ENCODE data around the gene AS3MT.
A peak's percentile ranks its signal among the peaks of the same experiment; 100 is the strongest.
"Not testable (repeated sequence)": the region's sequence is repeated elsewhere in the genome, so short reads cannot be mapped to it uniquely, and the experiment has no call there.

The AS3MT gene

DNA sequence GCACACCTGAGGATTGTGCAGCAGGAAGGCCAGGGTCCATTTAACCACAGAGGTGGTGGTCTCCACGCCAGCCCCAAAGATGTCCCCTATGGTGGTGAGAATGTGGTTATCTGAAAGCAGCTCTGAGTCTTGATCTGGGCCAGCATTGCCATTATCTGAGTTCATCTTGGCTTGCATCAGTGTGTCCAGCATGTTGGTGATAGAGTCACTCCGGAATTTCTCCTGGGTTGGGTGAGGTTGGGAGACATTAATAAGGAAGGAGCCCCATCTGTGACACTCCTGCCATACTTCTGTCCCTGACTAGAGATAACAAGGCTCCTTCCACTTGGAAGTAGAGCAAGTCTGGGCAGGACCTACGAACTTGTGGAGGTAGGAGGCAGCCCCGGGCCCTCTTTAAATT, 36.3 kb upstream of the AS3MT start:
- H3K4me1 ChIP-seq (ENCODE audit: low read length): no peaks in the 10 kb centered on the region
- H3K9me3 ChIP-seq (ENCODE audit: insufficient read depth, low read length): no peaks in the 10 kb centered on the region
- no peaks in the 10 kb centered on the region for H3K79me2 ChIP-seq (ENCODE audit: low read length)
- H3K4me3 ChIP-seq (ENCODE audit: low read length): no peak overlapping the region
- TF ChIP-seq CTCF (IDR thresholded peaks at IDR 0.05; ENCODE audit: low read depth, low read length) (no peak), EZH2phosphoT487 (IDR thresholded peaks at IDR 0.05; ENCODE audit: low read depth) (no peak)
- H2AFZ ChIP-seq (ENCODE audit: low read depth, low read length): no peak overlapping the region
- no peak overlapping the region for H3K27ac ChIP-seq (ENCODE audit: low read length)
- H3K36me3 ChIP-seq (replicated peaks; ENCODE audit: low read depth, low read length): no peaks in the 10 kb centered on the region
- no peak overlapping the region for H3K4me2 ChIP-seq (ENCODE audit: low read length)
- no peaks in the 10 kb centered on the region for H4K20me1 ChIP-seq (ENCODE audit: insufficient read depth, low read length)
- no peak overlapping the region for H3K9ac ChIP-seq (ENCODE audit: low read length)
- no peaks in the 10 kb centered on the region for H3K27me3 ChIP-seq (ENCODE audit: low read depth, low read length)

GRCh38 chr10:102834143-102834542, 35.1 kb upstream of the AS3MT start:
- Histone ChIP-seq H3K4me2 (ENCODE audit: low read length) (no peak overlapping the region), H3K4me3 (ENCODE audit: low read length) (no peak overlapping the region)

GRCh38 chr10:102835007-102835482, 34.2 kb upstream of the AS3MT start:
- H2AFZ ChIP-seq (ENCODE audit: low read depth, low read length): no peak overlapping the region
- H3K4me3 ChIP-seq (ENCODE audit: low read length): no peak overlapping the region
- H3K9ac ChIP-seq (ENCODE audit: low read length): no peak overlapping the region
- H3K27ac ChIP-seq (ENCODE audit: low read length): no peak overlapping the region
- H3K9me3 ChIP-seq (ENCODE audit: insufficient read depth, low read length): no peaks in the 10 kb centered on the region
- peak; percentile 76 for TF ChIP-seq CTCF (IDR thresholded peaks at IDR 0.05; ENCODE audit: low read depth, low read length)
- TF ChIP-seq EZH2phosphoT487 (IDR thresholded peaks at IDR 0.05; ENCODE audit: low read depth): no peak
- H3K27me3 ChIP-seq (ENCODE audit: low read depth, low read length): no peaks in the 10 kb centered on the region
- H3K4me2 ChIP-seq (ENCODE audit: low read length): no peak overlapping the region
- H4K20me1 ChIP-seq (ENCODE audit: insufficient read depth, low read length): no peaks in the 10 kb centered on the region
- H3K79me2 ChIP-seq (ENCODE audit: low read length): no peaks in the 10 kb centered on the region
- no peaks in the 10 kb centered on the region for H3K36me3 ChIP-seq (replicated peaks; ENCODE audit: low read depth, low read length)
- H3K4me1 ChIP-seq (ENCODE audit: low read length): no peaks in the 10 kb centered on the region

More at GRCh38 chr10:102834143-102834542, 35.1 kb upstream of the AS3MT start:
- Histone ChIP-seq H3K9me3 (ENCODE audit: insufficient read depth, low read length) (no peaks in the 10 kb centered on the region), H3K27ac (ENCODE audit: low read length) (no peak overlapping the region), H3K36me3 (replicated peaks; ENCODE audit: low read depth, low read length) (no peaks in the 10 kb centered on the region), H2AFZ (ENCODE audit: low read depth, low read length) (no peak overlapping the region), H3K79me2 (ENCODE audit: low read length) (no peaks in the 10 kb centered on the region), H3K9ac (ENCODE audit: low read length) (no peak overlapping the region), H3K4me1 (ENCODE audit: low read length) (no peaks in the 10 kb centered on the region), H4K20me1 (ENCODE audit: insufficient read depth, low read length) (no peaks in the 10 kb centered on the region), H3K27me3 (ENCODE audit: low read depth, low read length) (no peaks in the 10 kb centered on the region)
- no peak for TF ChIP-seq CTCF (IDR thresholded peaks at IDR 0.05; ENCODE audit: low read depth, low read length)
- TF ChIP-seq EZH2phosphoT487 (IDR thresholded peaks at IDR 0.05; ENCODE audit: low read depth): no peak

DNA sequence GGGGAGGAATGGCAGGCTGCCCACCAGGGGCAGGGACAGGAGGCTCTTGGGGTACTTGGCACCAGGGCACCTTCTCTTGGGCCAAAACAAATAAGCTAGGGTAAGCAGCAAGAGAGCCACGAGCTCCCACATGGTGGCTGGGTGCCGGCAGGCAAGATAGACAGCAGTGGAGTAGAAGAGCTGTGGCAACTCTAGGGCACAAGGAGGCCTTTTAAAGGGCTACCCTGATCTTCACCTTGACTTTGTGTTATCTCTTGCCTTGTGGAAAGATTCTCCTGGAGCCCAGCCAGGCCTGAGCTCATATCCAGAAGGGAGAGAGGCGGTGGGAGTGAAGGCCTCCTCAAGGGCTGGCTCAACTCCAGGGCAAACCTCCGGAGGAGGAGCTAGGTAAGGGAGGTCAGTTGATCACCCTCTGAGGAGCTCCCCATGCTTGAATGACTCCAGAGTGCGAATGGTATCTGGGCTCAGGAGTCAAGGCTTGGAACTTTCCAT, 32.0 kb upstream of the AS3MT start, which contains the start of gene CYP17A1:
Gene CYP17A1, minus strand, starts transcription at position 184 of the 492 bp plus-strand sequence. Its CDS starts 52 bp downstream, at position 132.
- Histone ChIP-seq H3K27ac (ENCODE audit: low read length) (no peak within 1 kb of the TSS), H3K9ac (ENCODE audit: low read length) (no peak within 1 kb of the TSS), H3K4me1 (ENCODE audit: low read length) (no peaks in the 10 kb centered on the region), H3K36me3 (replicated peaks; ENCODE audit: low read depth, low read length) (no peaks in the 10 kb centered on the region), H3K4me2 (ENCODE audit: low read length) (no peak within 1 kb of the TSS), H2AFZ (ENCODE audit: low read depth, low read length) (no peak within 1 kb of the TSS), H3K79me2 (ENCODE audit: low read length) (no peaks in the 10 kb centered on the region), H3K27me3 (ENCODE audit: low read depth, low read length) (no peaks in the 10 kb centered on the region), H4K20me1 (ENCODE audit: insufficient read depth, low read length) (no peaks in the 10 kb centered on the region), H3K4me3 (ENCODE audit: low read length) (no peak within 1 kb of the TSS), H3K9me3 (ENCODE audit: insufficient read depth, low read length) (no peaks in the 10 kb centered on the region)
- no peak for TF ChIP-seq EZH2phosphoT487 (IDR thresholded peaks at IDR 0.05; ENCODE audit: low read depth)
- no peak for TF ChIP-seq CTCF (IDR thresholded peaks at IDR 0.05; ENCODE audit: low read depth, low read length)

DNA sequence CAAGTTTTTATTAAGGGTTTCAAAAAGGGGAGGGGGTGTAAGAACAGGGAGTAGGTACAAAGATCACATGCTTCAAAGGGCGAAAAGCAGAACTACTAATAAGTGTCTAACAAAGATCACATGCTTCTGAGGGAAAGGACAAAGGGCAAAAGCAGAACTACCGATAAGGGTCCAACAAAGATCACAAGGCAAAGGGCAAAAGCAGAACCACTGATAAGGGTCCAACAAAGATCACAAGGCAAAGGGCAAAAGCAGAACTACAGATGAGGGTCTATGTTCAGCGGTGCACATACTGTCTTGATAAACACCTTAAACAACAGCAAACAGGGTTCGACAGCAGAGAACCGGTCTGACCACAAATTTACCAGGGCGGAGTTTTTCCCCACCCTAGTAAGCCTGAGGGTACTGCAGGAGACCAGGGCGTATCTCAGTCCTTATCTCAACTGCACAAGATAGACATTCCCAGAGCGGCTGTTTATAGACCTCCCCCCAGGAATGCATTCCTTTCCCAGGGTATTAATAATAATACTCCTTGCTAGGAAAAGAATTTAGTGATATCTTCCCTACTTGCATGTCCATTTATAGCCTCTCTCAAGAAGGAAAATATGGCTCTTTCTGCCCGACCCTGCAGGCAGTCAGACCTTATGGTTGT, 30.9 kb upstream of the AS3MT start:
- H3K4me3 ChIP-seq (ENCODE audit: low read length); H2AFZ ChIP-seq (ENCODE audit: low read depth, low read length); H3K27me3 ChIP-seq (ENCODE audit: low read depth, low read length); H3K4me1 ChIP-seq (ENCODE audit: low read length); H3K36me3 ChIP-seq (replicated peaks; ENCODE audit: low read depth, low read length); H3K9ac ChIP-seq (ENCODE audit: low read length); H3K27ac ChIP-seq (ENCODE audit: low read length); H4K20me1 ChIP-seq (ENCODE audit: insufficient read depth, low read length); H3K9me3 ChIP-seq (ENCODE audit: insufficient read depth, low read length); H3K79me2 ChIP-seq (ENCODE audit: low read length); H3K4me2 ChIP-seq (ENCODE audit: low read length): not testable (repeated sequence)
